Activated CD4-positive, CD25-positive, alpha-beta regulatory T cell treated with anti-CD3 and anti-CD28 coated beads, Interleukin-2, amount 50 U/mL, for 72 hours (primary cell): Measurements from ENCODE around the gene POU3F2.

Experiments
- DNase-seq: peaks from one replicate; pipeline ENCODE4 v3.0.0; 2021

The POU3F2 gene

GRCh38 chr6:98831057-98831958 is 3.1 kb upstream of the POU3F2 start:
- DNase-seq: peak; percentile 29

- DNase-seq: no peak
Measured at GRCh38 chr6:98831959-98832283, 2.5 kb upstream of the POU3F2 start.

DNA sequence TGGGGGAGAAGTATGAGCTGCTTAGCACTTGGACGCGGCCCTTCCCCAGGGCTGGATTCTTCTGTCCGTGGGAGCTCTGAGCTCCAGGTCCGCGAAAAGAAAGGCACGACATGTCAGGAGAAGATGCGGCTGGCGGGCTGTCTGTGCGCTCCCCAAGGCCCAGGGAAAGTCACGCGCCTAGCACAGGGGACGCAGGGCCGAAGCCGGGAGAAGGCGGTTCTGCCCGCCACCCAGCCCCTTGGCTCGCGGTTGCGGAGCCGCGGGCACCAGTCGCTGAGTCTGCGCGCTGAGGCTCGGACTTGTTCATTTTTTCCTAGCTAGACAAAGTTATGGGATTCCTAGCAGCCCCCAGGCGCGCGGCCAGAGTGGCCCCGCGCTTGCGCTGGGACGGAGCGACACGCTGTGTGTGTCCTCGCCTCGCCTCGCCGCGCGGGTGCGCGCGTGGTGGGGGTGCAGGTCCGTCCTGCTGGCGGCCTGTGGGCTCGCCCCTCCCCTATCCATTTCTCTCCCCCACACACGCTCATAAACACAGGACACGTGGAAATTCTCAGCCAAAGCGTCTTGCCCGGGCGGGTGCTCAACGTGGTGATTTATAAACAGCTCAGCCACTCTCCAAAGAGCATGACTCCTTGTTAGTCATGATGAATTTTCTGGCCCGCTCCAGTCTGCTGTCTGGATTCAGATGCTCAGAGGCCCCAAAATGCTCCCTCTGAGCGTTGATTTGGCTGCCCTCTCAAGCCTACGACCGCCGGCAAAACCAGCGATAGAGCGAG is 1.9 kb upstream of the POU3F2 start:
- DNase-seq: peak; percentile 28

DNA sequence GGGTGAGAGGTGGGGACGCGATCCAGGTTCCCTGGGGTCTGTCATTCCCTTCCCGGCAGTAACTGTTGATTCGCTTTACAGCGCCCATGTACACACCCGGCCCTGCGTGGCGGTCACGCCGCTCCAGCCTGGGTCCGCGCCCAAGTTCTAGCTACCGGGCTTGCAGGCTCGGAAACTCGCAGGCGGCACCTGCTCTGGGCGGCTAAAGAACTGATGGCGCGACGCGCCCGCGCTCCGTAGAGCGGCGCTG is 1.4 kb upstream of the POU3F2 start:
- no peak for DNase-seq

DNA sequence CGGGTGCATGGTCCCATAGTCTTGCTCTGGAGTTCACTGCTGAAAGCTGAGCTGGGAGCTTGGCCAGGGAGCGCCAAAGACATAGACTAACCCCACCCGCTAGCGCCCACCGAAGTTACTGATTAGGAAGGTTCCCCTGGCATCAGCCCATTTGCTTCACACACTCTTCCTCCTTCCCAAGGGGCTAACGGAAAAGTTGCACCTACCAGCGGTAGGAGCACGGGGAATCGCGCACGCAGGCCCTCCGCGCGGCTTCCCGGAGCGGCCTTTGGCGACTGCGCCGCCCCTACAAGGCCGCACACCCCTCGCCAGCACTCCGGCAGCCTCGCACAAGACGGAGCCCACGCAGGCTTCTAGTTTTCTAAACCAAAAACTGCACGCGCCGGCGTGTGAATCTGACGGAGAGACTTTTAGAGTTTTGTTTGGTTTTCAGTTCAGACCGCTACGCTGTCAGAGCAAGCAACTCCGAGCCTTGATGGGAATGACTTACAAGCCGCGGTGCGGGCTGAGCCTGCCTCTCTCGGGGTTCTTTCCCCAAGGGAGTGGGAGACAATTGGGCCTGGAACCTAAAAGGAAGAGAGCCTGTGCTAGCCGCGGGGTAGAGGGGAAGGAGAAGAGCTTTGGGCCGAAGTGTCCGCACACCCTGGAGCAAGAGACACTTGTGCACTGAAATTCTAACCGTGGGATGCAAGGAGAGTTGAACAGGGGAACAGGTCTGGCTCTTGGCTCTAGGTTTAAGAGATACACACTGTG is 891 bp upstream of the POU3F2 start:
- DNase-seq: no peak

- no peak for DNase-seq
Measured at GRCh38 chr6:98835149-98836024, 1.0 kb downstream of the POU3F2 start.

DNA sequence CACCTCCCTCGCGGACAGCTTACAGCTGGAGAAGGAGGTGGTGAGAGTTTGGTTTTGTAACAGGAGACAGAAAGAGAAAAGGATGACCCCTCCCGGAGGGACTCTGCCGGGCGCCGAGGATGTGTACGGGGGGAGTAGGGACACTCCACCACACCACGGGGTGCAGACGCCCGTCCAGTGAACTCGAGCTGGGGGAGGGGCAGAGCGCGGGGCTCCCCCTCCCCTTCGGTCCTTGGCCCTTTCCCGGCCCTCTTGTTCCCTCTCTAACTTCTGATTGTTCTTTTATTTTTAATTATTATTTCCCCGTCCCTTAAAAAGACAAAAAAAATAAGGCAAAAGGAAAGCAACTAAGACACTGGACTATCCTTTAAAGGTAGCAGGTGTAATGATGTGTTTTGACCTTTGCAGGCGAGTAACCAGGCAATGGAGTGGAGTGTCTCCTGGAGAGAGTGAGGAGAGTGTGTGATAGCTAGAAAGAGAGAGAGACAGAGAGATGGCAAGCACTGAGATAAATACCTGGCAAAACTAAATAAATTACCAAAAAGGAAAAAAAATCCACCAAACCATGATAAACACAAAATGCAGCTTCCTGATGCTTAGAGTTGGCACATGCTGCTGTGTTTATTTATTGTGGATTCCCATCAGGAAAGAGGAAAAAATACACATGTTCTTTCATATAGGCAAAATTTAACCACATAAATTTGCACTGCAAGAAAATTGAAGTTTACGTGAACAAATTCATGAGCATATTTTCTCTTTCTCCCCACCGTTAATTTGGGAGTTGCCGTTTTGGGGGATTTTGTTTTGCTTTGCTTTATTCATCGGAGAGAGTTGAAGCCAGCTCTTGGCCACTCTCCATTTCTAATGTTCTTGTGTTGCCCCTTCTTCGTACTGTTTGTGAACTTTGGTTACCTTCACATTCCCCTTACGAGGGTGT is 1.9 kb downstream of the POU3F2 start:
- no peak for DNase-seq

GRCh38 chr6:98836962-98837944 is 2.9 kb downstream of the POU3F2 start:
- DNase-seq: no peak

DNA sequence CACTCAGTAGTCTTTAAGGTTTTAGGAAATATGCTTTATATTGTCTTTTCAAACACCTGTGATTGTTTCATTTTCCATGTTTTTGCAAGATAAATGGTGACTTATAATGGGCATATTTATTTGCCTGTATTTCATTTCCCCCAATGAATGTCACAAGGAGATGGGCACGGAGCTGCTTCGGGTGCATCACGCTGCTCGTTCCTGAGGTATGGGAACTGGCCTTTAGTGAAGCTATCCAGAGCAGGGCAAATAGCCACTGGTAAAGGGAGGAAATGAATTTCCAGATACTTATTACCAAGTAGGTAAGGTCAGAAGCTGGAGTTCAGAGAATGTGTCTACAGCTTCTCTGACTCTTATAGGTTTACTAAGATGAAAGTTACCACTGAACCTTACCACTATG is 3.7 kb downstream of the POU3F2 start:
- DNase-seq: no peak

GRCh38 chr6:98838975-98839374 is 4.6 kb downstream of the POU3F2 start:
- DNase-seq: no peak

DNA sequence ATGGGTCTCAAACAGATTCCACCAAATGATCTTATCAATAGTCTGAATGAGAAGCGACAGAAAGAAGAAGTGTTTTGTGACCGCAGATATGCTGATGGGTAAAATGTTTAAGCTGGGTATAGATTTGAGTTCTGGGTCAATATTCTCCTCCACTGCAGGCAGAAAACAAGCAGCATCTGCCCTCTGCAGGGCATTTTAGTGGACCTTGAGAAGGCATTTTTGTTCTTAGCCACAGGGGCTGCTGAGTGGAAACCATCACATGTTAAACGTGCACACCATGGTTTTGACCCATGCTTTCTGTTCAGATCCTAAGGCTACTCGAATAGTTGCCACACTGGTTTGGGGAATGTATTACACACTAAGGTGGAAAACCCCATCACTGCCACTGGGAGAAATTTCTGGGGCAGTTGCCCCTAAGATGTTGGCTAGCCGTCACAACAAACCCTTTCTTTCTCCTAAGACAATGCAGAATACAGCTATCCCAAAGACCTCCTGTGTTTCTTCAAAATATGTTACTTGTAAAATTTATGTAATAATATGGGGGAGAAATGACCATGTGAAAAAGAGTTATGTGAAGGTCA is 5.5 kb downstream of the POU3F2 start:
- no peak for DNase-seq

GRCh38 chr6:98840385-98840784 is 6.0 kb downstream of the POU3F2 start:
- no peak for DNase-seq

GRCh38 chr6:98840996-98841513 is 6.7 kb downstream of the POU3F2 start:
- no peak for DNase-seq

GRCh38 chr6:98841621-98842341 is 7.4 kb downstream of the POU3F2 start:
- no peak for DNase-seq

DNA sequence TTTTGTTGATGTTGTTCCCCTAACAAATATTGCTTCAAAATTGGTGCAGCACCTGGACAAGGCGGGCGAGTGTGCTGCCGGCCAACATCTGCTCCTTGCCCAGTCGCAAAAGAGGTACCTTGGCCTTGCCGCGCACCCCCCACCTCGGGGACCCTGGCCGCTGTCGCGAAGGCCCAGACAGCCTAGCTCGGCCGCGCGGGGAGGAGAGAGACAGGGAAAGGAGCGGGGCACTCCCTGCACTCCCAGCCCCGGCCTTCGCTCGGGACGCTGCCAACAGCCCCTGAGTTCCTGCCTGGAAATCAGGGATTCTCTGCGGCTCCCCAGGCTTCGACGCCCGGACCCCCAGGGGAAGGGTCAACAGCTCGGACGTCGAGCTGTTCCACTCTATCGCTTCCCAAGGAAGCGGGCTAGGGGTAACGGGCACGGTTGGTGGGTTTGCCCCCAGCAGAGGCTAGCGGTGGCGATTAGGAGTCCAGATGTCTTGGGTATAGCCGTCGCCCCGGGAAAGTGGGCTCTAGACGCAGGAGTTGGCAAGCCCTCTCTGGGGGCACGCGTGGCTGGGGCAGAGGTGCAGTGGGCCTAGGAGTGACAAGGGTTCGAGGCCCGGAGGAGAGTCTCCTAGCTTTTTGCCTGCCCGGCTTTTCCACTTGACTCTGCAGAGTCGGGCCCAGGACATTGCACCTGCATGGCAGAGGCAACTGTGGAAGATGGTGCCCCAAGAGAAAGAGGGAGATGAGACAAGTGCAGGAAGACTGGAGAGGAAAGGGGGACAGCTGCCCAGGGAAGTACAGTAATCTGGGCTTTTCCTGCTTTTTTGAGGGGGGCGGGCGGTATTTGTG is 8.2 kb downstream of the POU3F2 start:
- no peak for DNase-seq

GRCh38 chr6:98843271-98844243 is 9.2 kb downstream of the POU3F2 start:
- DNase-seq: no peak
